Left ventricle myocardium inferior (tissue), 1 donor: ENCODE data around the gene FKBP8. TPM values are rescaled to one million over a fixed set of nuclear protein-coding genes. Genes with fewer than 3 reads are reported as not detected.

Source experiments
- DNase-seq: peaks from one replicate; pipeline ENCODE4 v3.0.0-alpha.2; 2020
- H3K27ac ChIP-seq: fragments of 200-600 bp; replicated peaks from 2 replicates; pipeline ENCODE4 v1.8.0; 2021
- H3K27me3 ChIP-seq: fragments of 200-600 bp; 2 replicates; pipeline ENCODE4 v1.8.0; 2021; ENCODE audit warnings: low read depth
- H3K36me3 ChIP-seq: fragments of 200-600 bp; 2 replicates; pipeline ENCODE4 v1.8.0; 2021
- H3K4me1 ChIP-seq: fragments of 200-600 bp; 2 replicates; pipeline ENCODE4 v1.8.0; 2021
- H3K4me3 ChIP-seq: fragments of 200-600 bp; 2 replicates; pipeline ENCODE4 v1.8.0; 2021; ENCODE audit warnings: mild to moderate bottlenecking, moderate library complexity
- H3K9me3 ChIP-seq: fragments of 200-600 bp; replicated peaks from 2 replicates; pipeline ENCODE4 v1.8.0; 2021
- CTCF ChIP-seq: fragments of 200-600 bp; IDR thresholded peaks from 2 replicates; pipeline ENCODE4 v1.8.0; 2021; ENCODE audit warnings: antibody characterized with exemption, mild to moderate bottlenecking, borderline replicate concordance
- intact Hi-C: fragments of 100-400 bp; cut with micrococcal nuclease; formaldehyde crosslinking; loops from one replicate; pipeline ENCODE4 v1.11.0; 2022
- total RNA-seq: library from RNA; stranded (reverse); fragmentation: NEBNext Ultra II Directional; extraction: Animal tissue kit (Norgen Biotek cat#: 25700); gene quantifications from one replicate; pipeline ENCODE4 v1.2.1, GENCODE V29; 2021
- donor health status: DM: no; HTN: yes; CAD: no; lungs with severe emphysema.

Gene FKBP8
- total RNA-seq, 1 donor from 2014 or later = 153 TPM

GRCh38 chr19:18513868-18514267 is 29.5 kb downstream of the FKBP8 start:
- Histone ChIP-seq H3K27me3 (no peaks in the 10 kb centered on the region), H3K4me1 (peaks cover 82% of the 10 kb centered on the region), H3K4me3 (peak overlapping the region; percentile 7), H3K9me3 (no peaks in the 10 kb centered on the region), H3K36me3 (no peaks in the 10 kb centered on the region), H3K27ac (peak overlapping the region; percentile 80)
- intact Hi-C loops = no loop called here
- TF ChIP-seq CTCF = no peak
- peak; percentile 75 for DNase-seq

GRCh38 chr19:18510216-18510615 is 33.2 kb downstream of the FKBP8 start:
- H3K36me3 ChIP-seq = no peaks in the 10 kb centered on the region
- intact Hi-C loops = no loop called here
- H3K9me3 ChIP-seq = no peaks in the 10 kb centered on the region
- H3K27me3 ChIP-seq = no peaks in the 10 kb centered on the region
- no peak overlapping the region for H3K4me3 ChIP-seq
- no peak for TF ChIP-seq CTCF
- peaks cover 91% of the 10 kb centered on the region for H3K4me1 ChIP-seq
- H3K27ac ChIP-seq = peak overlapping the region; percentile 36
- DNase-seq = no peak

GRCh38 chr19:18508585-18508984 is 34.8 kb downstream of the FKBP8 start:
- Histone ChIP-seq H3K4me1 (peaks cover 91% of the 10 kb centered on the region), H3K27ac (peak overlapping the region; percentile 94), H3K4me3 (no peak overlapping the region), H3K36me3 (no peaks in the 10 kb centered on the region), H3K9me3 (no peaks in the 10 kb centered on the region), H3K27me3 (no peaks in the 10 kb centered on the region)
- intact Hi-C loops = no loop called here
- no peak for TF ChIP-seq CTCF
- no peak for DNase-seq

- peak; percentile 40 for TF ChIP-seq CTCF
- Histone ChIP-seq H3K9me3 (no peaks in the 10 kb centered on the region), H3K27me3 (no peaks in the 10 kb centered on the region), H3K27ac (peak overlapping the region; percentile 94), H3K4me1 (peaks cover 91% of the 10 kb centered on the region), H3K36me3 (no peaks in the 10 kb centered on the region), H3K4me3 (peak overlapping the region; percentile 4)
- DNase-seq = peak; percentile 55
- intact Hi-C loops = no loop called here
Measured at GRCh38 chr19:18507727-18508440, 35.5 kb downstream of the FKBP8 start.

GRCh38 chr19:18507021-18507726 is 36.2 kb downstream of the FKBP8 start:
- H3K27me3 ChIP-seq = no peaks in the 10 kb centered on the region
- H3K9me3 ChIP-seq = no peaks in the 10 kb centered on the region
- H3K4me3 ChIP-seq = peak overlapping the region; percentile 5
- peak overlapping the region; percentile 94 for H3K27ac ChIP-seq
- intact Hi-C loops = no loop called here
- no peak for TF ChIP-seq CTCF
- H3K4me1 ChIP-seq = peaks cover 91% of the 10 kb centered on the region
- H3K36me3 ChIP-seq = no peaks in the 10 kb centered on the region
- DNase-seq = peak; percentile 65
